Calu3 (cell line): ENCODE data around the gene SLC2A5. TPM values are rescaled to one million over a fixed set of nuclear protein-coding genes. Genes with fewer than 3 reads are reported as not detected.
"Not testable (repeated sequence)": the region's sequence is repeated elsewhere in the genome, so short reads cannot be mapped to it uniquely, and the experiment has no call there.

Experiments used
- BruUV-seq: library from RNA; stranded (reverse); fragments of 400-500 nt; replicated peaks from 2 replicates; lab custom pipeline; 2021; lab: Mats Ljungman, UMichigan
- CTCF ChIA-PET: fragments of 300-600 bp; sonication (Branson Sonifier 250); formaldehyde crosslinking; loops from one replicate; lab custom pipeline; 2022; ENCODE audit warnings: antibody characterized with exemption; lab: Charles Lee
- DNase-seq: peaks from one replicate; pipeline ENCODE4 v3.0.0; 2022
- H3K27ac Mint-ChIP-seq: one replicate; pipeline ENCODE4 v1.8.0; 2022; ENCODE audit warnings: mixed read lengths; ENCODE audit not compliant: unreplicated experiment
- H3K27me3 Mint-ChIP-seq: one replicate; pipeline ENCODE4 v1.8.0; 2022; ENCODE audit warnings: mixed read lengths; ENCODE audit not compliant: unreplicated experiment
- H3K36me3 Mint-ChIP-seq: one replicate; pipeline ENCODE4 v1.8.0; 2022; ENCODE audit warnings: mild to moderate bottlenecking, moderate library complexity, mixed read lengths; ENCODE audit not compliant: insufficient read depth, unreplicated experiment
- H3K4me1 Mint-ChIP-seq: one replicate; pipeline ENCODE4 v1.8.0; 2022; ENCODE audit warnings: mild to moderate bottlenecking, low read depth, mixed read lengths; ENCODE audit not compliant: unreplicated experiment
- H3K4me3 Mint-ChIP-seq: one replicate; pipeline ENCODE4 v1.8.0; 2022; ENCODE audit warnings: mild to moderate bottlenecking, low read depth, moderate library complexity, mixed read lengths; ENCODE audit not compliant: unreplicated experiment
- H3K9me3 Mint-ChIP-seq: one replicate; pipeline ENCODE4 v1.8.0; 2022; ENCODE audit warnings: low read depth, mixed read lengths; ENCODE audit not compliant: unreplicated experiment
- CTCF ChIP-seq: fragments of 200-600 bp; IDR thresholded peaks from one replicate; pipeline ENCODE4 v1.8.0; 2022; ENCODE audit warnings: antibody characterized with exemption; ENCODE audit not compliant: unreplicated experiment
- intact Hi-C: fragments of 100-400 bp; cut with micrococcal nuclease; formaldehyde crosslinking; loops from one replicate; pipeline ENCODE4 v1.10.0; 2022; ENCODE audit not compliant: unreplicated experiment
- total RNA-seq: library from RNA; stranded (reverse); gene quantifications from 2 replicates; pipeline ENCODE4 v1.2.3, GENCODE V29; 2022

The SLC2A5 gene
- total RNA-seq, 1 experiment from 2014 or later = 0.33 TPM

GRCh38 chr1:9095818-9096217 lies 26.4 kb upstream of the SLC2A5 start:
- Mint-ChIP-seq H3K27ac (no peak overlapping the region), H3K4me1 (no peaks in the 10 kb centered on the region), H3K9me3 (peaks cover 2% of the 10 kb centered on the region), H3K36me3 (no peaks in the 10 kb centered on the region), H3K27me3 (no peaks in the 10 kb centered on the region), H3K4me3 (no peak overlapping the region)
- CTCF ChIA-PET = interaction anchor here (0.6 kb wide), 1 partner anchor 161 kb away, joined by 10 read pairs; no protein-coding TSS in a partner anchor
- DNase-seq = no peak
- BruUV-seq = no TSS peak
- no peak for TF ChIP-seq CTCF
- intact Hi-C loops = loop anchor here (10.0 kb wide), 1 partner anchor 171 kb away; no protein-coding TSS in a partner anchor

DNA sequence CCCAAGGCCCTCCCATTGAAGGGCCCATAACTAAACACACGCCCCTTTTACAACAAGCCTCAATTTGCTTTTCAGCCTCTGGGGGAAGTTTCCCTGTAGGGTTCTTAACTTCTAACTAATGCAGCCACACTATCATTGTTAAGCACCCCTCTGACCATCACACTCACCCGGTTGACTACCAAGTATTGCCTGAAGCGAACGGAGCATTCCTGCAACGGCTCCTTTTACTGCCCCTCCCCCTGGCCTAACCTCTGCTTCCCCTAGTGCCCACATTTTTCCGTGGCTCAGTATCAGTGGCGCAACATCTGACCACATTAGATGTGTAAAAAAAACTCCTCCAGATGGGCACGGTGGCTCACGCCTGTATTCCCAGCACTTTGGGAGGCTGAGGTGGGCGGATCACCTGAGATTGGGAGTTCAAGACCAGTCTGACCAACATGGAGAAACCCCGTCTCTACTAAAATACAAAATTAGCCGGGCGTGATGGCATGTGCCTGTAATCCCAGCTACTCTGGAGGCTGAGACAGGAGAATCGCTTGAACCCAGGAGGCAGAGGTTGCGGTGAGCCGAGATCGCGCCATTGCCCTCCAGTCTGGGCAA lies 24.7 kb upstream of the SLC2A5 start:
- H3K9me3 Mint-ChIP-seq, H3K4me1 Mint-ChIP-seq, H3K36me3 Mint-ChIP-seq, H3K27me3 Mint-ChIP-seq, BruUV-seq, DNase-seq, H3K27ac Mint-ChIP-seq, CTCF ChIA-PET, H3K4me3 Mint-ChIP-seq: not testable (repeated sequence)
- intact Hi-C loops = loop anchor here (10.0 kb wide), 1 partner anchor 169 kb away; no protein-coding TSS in a partner anchor

- BruUV-seq = no TSS peak
- H3K4me3 Mint-ChIP-seq = no peak overlapping the region
- H3K27me3 Mint-ChIP-seq = no peaks in the 10 kb centered on the region
- H3K4me1 Mint-ChIP-seq = no peaks in the 10 kb centered on the region
- no peak for TF ChIP-seq CTCF
- no peak overlapping the region for H3K27ac Mint-ChIP-seq
- CTCF ChIA-PET = no interaction called here
- intact Hi-C loops = loop anchor here (10.0 kb wide), 1 partner anchor 169 kb away; no protein-coding TSS in a partner anchor
- DNase-seq = no peak
- H3K9me3 Mint-ChIP-seq = peaks cover 2% of the 10 kb centered on the region
- no peaks in the 10 kb centered on the region for H3K36me3 Mint-ChIP-seq
Measured at GRCh38 chr1:9093581-9093980, 24.1 kb upstream of the SLC2A5 start.

DNA sequence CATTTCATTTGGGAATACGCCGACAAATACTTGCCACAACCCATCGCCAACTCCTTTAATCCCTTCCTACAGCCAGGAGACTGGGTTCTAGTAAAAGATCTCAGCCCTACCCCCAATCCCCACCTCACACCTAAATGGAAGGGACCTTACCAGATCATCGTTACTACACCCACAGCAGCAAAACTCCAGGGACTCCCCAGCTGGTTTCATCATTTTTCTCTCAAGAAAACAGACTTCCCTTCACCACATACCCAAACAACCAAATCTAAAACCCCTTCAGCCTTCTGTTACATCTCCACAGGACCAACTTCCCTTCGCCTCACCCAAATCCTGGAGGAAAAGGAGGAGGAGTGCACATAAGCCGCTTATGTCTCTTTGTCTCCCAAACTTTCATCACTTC lies 23.7 kb upstream of the SLC2A5 start:
- no peaks in the 10 kb centered on the region for H3K27me3 Mint-ChIP-seq
- peaks cover 2% of the 10 kb centered on the region for H3K9me3 Mint-ChIP-seq
- no peaks in the 10 kb centered on the region for H3K4me1 Mint-ChIP-seq
- TF ChIP-seq CTCF = no peak
- H3K4me3 Mint-ChIP-seq = no peak overlapping the region
- no TSS peak for BruUV-seq
- H3K36me3 Mint-ChIP-seq = no peaks in the 10 kb centered on the region
- intact Hi-C loops = loop anchor here (10.0 kb wide), 1 partner anchor 168 kb away; no protein-coding TSS in a partner anchor
- H3K27ac Mint-ChIP-seq = no peak overlapping the region
- DNase-seq = no peak
- CTCF ChIA-PET = no interaction called here

DNA sequence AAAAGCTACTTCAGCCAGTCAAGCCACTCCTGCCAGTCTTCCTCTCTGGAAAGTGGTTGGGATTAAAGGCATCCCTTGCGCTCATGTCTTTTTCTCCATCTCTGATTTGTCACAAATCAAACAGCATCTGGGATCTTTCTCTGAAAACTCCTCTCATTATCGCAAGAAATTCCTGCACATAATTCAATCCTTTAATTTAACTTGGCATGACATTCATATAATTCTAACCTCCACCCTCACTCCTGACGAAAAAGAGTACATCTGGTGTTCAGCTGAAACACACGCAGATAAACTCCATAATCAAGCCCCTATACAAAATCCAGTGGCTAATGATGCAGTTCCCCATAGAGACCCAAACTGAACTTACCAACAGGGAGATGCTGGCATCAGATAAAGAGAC lies 19.4 kb upstream of the SLC2A5 start:
- no TSS peak for BruUV-seq

More for the DNA sequence above, 19.4 kb upstream of the SLC2A5 start:
- Mint-ChIP-seq H3K4me3 (no peak overlapping the region), H3K4me1 (peaks cover 17% of the 10 kb centered on the region), H3K27ac (no peak overlapping the region), H3K36me3 (no peaks in the 10 kb centered on the region), H3K27me3 (no peaks in the 10 kb centered on the region), H3K9me3 (peaks cover 2% of the 10 kb centered on the region)
- DNase-seq = no peak
- intact Hi-C loops = no loop called here
- CTCF ChIA-PET = no interaction called here
- TF ChIP-seq CTCF = no peak
